Naive thymus-derived CD8-positive, alpha-beta T cell (primary cell): ENCODE results near the gene SETDB1. TPM values are rescaled to one million over a fixed set of nuclear protein-coding genes. Genes with fewer than 3 reads are reported as not detected.

Experiments
- ATAC-seq, 2 donors: fragments of 150-1000 bp; cut with Tn5 transposase in 1 of 2; sonication (Bioruptor Pico), chemical (Tn5 transposase) in 1 of 2; 1 replicate in 1 of 2; 2 replicates in 1 of 2; pipeline ENCODE4 v1.10.0; 2021; ENCODE audit warnings: mild to moderate bottlenecking in 2 of 2, moderate library complexity in 2 of 2
- POLR2A ChIA-PET: fragments of 350-600 bp; sonication (Branson Sonifier 250); formaldehyde crosslinking; loops from one replicate; lab custom pipeline; 2021; ENCODE audit warnings: antibody characterized with exemption; lab: Charles Lee
- DNase-seq, 10 donors: peaks; one replicate each; pipeline versions ENCODE4 v3.0.0 to v3.0.0-alpha.2; 2020 to 2022
- H3K27ac Mint-ChIP-seq, 10 donors: one replicate each; pipeline ENCODE4 v1.8.0; 2020 to 2022; ENCODE audit warnings: mild to moderate bottlenecking in 10 of 10, mixed read lengths in 10 of 10, moderate library complexity in 4 of 10, inconsistent platforms in 1 of 10
- H3K27me3 Mint-ChIP-seq, 5 donors: one replicate each; pipeline ENCODE4 v1.8.0; 2021 to 2022; ENCODE audit warnings: mixed read lengths in 5 of 5
- H3K36me3 Mint-ChIP-seq, 3 donors: one replicate each; pipeline ENCODE4 v1.8.0; 2020 to 2022; ENCODE audit warnings: mixed read lengths in 3 of 3, mild to moderate bottlenecking in 2 of 3, inconsistent platforms in 1 of 3
- H3K4me1 Mint-ChIP-seq, 4 donors: one replicate each; pipeline ENCODE4 v1.8.0; 2021 to 2022; ENCODE audit warnings: mixed read lengths in 4 of 4
- H3K4me3 Mint-ChIP-seq, 10 donors: one replicate each; pipeline ENCODE4 v1.8.0; 2020 to 2022; ENCODE audit warnings: mild to moderate bottlenecking in 10 of 10, mixed read lengths in 10 of 10, moderate library complexity in 6 of 10, inconsistent platforms in 1 of 10
- H3K9me3 Mint-ChIP-seq, 9 donors: one replicate each; pipeline ENCODE4 v1.8.0; 2020 to 2022; ENCODE audit warnings: mixed read lengths in 9 of 9, mild to moderate bottlenecking in 3 of 9, inconsistent platforms in 1 of 9, moderate library complexity in 1 of 9
- polyA plus RNA-seq, 3 donors: library from polyadenylated mRNA; unstranded; fragments of 300-500 nt; fragmentation: Illumina TruSeq; gene quantifications; one replicate each; pipeline ENCODE4 v1.2.3, GENCODE V29; 2021
- total RNA-seq, 8 experiments: library from RNA in 2 of 8; stranded (reverse) in 2 of 8; gene quantifications; one replicate each; pipeline ENCODE4 v1.2.3 and lab custom pipeline; 2021 to 2026

The SETDB1 gene
- total and polyA plus RNA-seq, 5 experiments from 2014 or later = 9.9 to 95.2 (median 17.5) TPM

GRCh38 chr1:150997949-150998348 is 71.8 kb downstream of the SETDB1 start:
- Mint-ChIP-seq H3K36me3 (peaks cover 0 to 68% (median 11%) of the 10 kb centered on the region in 3 donors), H3K27ac (no peak overlapping the region), H3K27me3 (no peaks in the 10 kb centered on the region), H3K4me1 (peaks cover 15 to 40% (median 31%) of the 10 kb centered on the region in 4 donors), H3K9me3 (no peaks in the 10 kb centered on the region), H3K4me3 (no peak overlapping the region)
- ATAC-seq = no peak
- POLR2A ChIA-PET = interaction anchor here (1.0 to 1.6 kb wide), 3 partner anchors 9 to 159 kb away, joined by 3 to 5 read pairs (median 4); partner anchors contain the start of genes CERS2, MINDY1 and TNFAIP8L2
- DNase-seq = no peak

DNA sequence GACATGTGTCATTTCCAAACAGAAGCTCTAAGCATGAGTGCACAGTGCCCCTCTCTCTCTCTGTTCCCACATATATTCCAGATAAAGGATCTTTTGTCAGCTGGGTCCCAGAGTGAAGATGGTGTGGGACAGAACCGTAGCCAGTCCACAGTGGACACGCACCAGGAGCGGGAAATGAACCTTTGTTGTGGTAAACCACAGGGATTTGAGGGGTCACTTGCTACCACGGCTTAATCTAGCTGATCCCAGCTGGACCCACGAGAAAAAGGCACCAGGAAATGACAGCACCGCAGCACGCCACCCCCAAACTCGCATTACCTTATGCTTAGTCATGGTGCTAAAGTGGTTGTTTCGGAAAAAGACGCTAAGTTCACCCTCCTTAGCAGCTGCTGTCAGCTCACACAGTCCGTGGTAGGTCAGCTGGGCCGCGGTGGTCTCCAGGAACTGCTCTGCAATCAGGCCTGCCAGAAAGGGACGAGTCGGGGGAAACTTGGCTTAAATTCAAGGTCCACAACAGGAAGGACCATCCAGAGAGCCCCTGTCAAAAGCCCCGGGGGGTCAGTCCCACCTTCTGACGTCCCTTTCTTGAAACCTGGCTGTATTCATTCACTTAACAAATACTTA is 73.0 kb downstream of the SETDB1 start:
- peak overlapping the region in 6 of 10 donors; percentile 40 to 87 (median 60) for H3K27ac Mint-ChIP-seq
- H3K4me3 Mint-ChIP-seq = no peak overlapping the region
- H3K9me3 Mint-ChIP-seq = no peaks in the 10 kb centered on the region
- POLR2A ChIA-PET = interaction anchor here (0.6 to 1.0 kb wide), 4 partner anchors 25 to 444 kb away, joined by 3 to 4 read pairs (median 3); no protein-coding TSS in a partner anchor
- H3K4me1 Mint-ChIP-seq = peaks cover 18 to 50% (median 39%) of the 10 kb centered on the region in 4 donors
- no peak for ATAC-seq
- DNase-seq = no peak
- H3K27me3 Mint-ChIP-seq = no peaks in the 10 kb centered on the region
- H3K36me3 Mint-ChIP-seq = peaks cover 0 to 68% (median 11%) of the 10 kb centered on the region in 3 donors

GRCh38 chr1:150999926-151000325 is 73.8 kb downstream of the SETDB1 start:
- Mint-ChIP-seq H3K27me3 (no peaks in the 10 kb centered on the region), H3K4me3 (no peak overlapping the region), H3K9me3 (no peaks in the 10 kb centered on the region), H3K4me1 (peaks cover 18 to 56% (median 42%) of the 10 kb centered on the region in 4 donors), H3K27ac (peak overlapping the region in 3 of 10 donors; percentile 37 to 82 (median 81)), H3K36me3 (peaks cover 0 to 68% (median 11%) of the 10 kb centered on the region in 3 donors)
- ATAC-seq = no peak
- no peak for DNase-seq
- POLR2A ChIA-PET = interaction anchor here (0.6 to 1.0 kb wide), 4 partner anchors 26 to 413 kb away, joined by 3 to 4 read pairs (median 3); no protein-coding TSS in a partner anchor

GRCh38 chr1:151000408-151000807 is 74.2 kb downstream of the SETDB1 start:
- Mint-ChIP-seq H3K36me3 (peaks cover 0 to 68% (median 11%) of the 10 kb centered on the region in 3 donors), H3K9me3 (no peaks in the 10 kb centered on the region), H3K27ac (peak overlapping the region in 5 of 10 donors; percentile 36 to 82 (median 78)), H3K27me3 (no peaks in the 10 kb centered on the region), H3K4me3 (no peak overlapping the region), H3K4me1 (peaks cover 19 to 59% (median 45%) of the 10 kb centered on the region in 4 donors)
- POLR2A ChIA-PET = interaction anchor here (0.6 to 1.5 kb wide), 4 partner anchors 26 to 382 kb away, joined by 3 to 5 read pairs (median 4); partner anchors contain the start of gene CERS2
- DNase-seq (no peak), ATAC-seq (no peak)

DNA sequence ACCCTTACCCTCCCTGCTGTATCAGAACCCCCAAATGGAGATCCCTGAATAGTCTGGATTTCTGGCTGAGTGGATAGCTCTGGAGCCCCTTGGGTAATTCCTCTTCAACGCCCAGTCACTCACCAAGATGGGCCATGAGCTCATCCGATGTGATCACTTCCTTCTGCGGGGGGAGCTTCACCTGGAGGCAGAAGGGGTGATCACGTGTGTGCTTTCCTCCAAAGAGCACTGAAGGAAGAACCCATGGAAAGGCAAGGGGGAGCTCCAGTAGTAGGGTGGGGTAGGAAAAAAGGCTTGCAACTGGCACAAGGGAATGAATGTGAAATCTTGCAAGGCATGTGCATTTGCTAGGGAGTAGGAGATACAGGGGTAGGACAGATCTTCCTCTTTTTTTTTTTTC is 75.4 kb downstream of the SETDB1 start:
- peaks cover 26 to 65% (median 54%) of the 10 kb centered on the region in 4 donors for H3K4me1 Mint-ChIP-seq
- H3K27ac Mint-ChIP-seq = peak overlapping the region; percentile 27 to 98 (median 87)
- no peaks in the 10 kb centered on the region for H3K27me3 Mint-ChIP-seq
- H3K9me3 Mint-ChIP-seq = no peaks in the 10 kb centered on the region
- POLR2A ChIA-PET = interaction anchor here (1.5 kb wide), 1 partner anchor 27 kb away, joined by 5 read pairs; the partner anchor contains the start of gene CERS2
- ATAC-seq (no peak), DNase-seq (no peak)
- H3K36me3 Mint-ChIP-seq = peaks cover 0 to 58% (median 11%) of the 10 kb centered on the region in 3 donors
- peak overlapping the region in 8 of 10 donors; percentile 13 to 98 (median 84) for H3K4me3 Mint-ChIP-seq

DNA sequence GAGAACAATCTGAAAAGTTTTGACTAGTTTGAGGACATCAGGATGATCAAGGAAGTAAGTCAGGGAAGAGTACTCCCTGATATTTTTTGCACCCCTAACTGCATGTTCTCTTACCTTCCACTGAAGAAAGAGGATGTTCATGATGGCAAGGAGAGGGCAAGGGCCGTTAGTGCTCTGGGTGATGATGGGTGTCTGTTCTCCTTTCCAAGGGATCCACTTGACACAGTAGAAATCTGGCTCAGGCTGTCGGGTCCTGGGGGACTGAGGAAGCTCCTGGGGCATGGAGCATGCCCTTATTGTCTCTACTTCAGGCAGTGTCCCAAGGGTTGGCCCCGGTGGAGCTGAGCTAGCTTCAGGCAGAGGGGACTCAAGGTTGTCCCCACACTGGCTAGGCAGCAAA is 75.9 kb downstream of the SETDB1 start:
- ATAC-seq (no peak), DNase-seq (no peak)
- Mint-ChIP-seq H3K4me1 (peaks cover 29 to 70% (median 59%) of the 10 kb centered on the region in 4 donors), H3K9me3 (no peaks in the 10 kb centered on the region), H3K27me3 (no peaks in the 10 kb centered on the region), H3K4me3 (peak overlapping the region in 9 of 10 donors; percentile 13 to 98 (median 81)), H3K36me3 (peaks cover 0 to 54% (median 11%) of the 10 kb centered on the region in 3 donors), H3K27ac (peak overlapping the region in 9 of 10 donors; percentile 67 to 98 (median 91))
- POLR2A ChIA-PET = interaction anchor here (1.5 to 1.6 kb wide), 2 partner anchors 28 kb away, joined by 5 to 9 read pairs; partner anchors contain the start of gene CERS2

DNA sequence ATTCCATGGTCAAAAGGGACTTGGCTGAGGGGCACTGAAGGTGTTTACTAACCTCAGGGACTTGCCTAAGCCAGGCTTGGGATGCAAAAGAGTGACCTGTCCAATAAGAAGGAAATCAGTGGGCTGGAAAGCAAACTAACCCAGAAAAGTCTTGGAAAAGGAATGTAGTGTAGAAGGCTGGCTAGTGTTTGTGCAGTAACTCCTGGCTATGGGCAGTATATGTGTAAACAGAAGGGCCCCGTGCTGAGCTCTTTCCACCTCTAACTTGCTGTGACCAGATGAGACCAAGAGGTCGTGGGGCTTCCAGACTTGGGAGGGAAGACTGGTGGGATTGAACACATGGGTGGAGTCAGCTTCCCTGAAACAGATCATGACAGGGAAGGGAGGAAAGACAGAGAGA is 76.4 kb downstream of the SETDB1 start:
- POLR2A ChIA-PET = interaction anchor here (0.9 to 1.6 kb wide), 4 partner anchors 15 to 80 kb away, joined by 4 to 9 read pairs (median 7); partner anchors contain the start of genes CDC42SE1 and MLLT11
- peaks cover 0 to 48% (median 11%) of the 10 kb centered on the region in 3 donors for H3K36me3 Mint-ChIP-seq

DNA sequence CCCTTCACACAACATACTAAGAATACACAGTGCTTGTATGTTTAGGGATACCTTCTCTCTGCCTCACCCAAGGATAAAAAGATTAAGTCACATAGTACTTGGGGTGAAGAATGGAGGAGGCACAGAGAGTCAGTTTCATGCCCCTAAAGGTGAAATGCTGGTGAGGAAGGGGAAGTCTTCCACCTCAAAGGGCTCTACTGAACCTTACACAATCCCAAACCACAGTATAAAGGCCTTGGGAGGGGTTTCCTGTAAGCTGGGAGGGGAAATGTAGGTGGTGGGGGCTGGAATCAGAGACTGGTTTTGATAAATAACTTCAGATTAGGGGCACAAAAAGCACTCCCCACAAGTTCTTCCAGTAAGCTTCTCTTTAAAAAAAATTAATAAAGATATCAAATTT is 77.0 kb downstream of the SETDB1 start:
- Mint-ChIP-seq H3K9me3 (no peaks in the 10 kb centered on the region), H3K27me3 (no peaks in the 10 kb centered on the region), H3K36me3 (peaks cover 0 to 42% (median 11%) of the 10 kb centered on the region in 3 donors), H3K4me3 (peak overlapping the region; percentile 66 to 98 (median 84)), H3K27ac (peak overlapping the region; percentile 89 to 98 (median 94)), H3K4me1 (peaks cover 39 to 81% (median 70%) of the 10 kb centered on the region in 4 donors)
- DNase-seq (peak in 3 of 10 donors; percentile 15 to 37 (median 33)), ATAC-seq (peak; percentile 13 to 19)
- POLR2A ChIA-PET = interaction anchor here (0.9 to 1.6 kb wide), 6 partner anchors 15 to 439 kb away, joined by 3 to 9 read pairs (median 6); partner anchors contain the start of genes CDC42SE1 and MLLT11

More for the DNA sequence above, 76.4 kb downstream of the SETDB1 start:
- Mint-ChIP-seq H3K9me3 (no peaks in the 10 kb centered on the region), H3K27ac (peak overlapping the region; percentile 89 to 98 (median 94)), H3K27me3 (no peaks in the 10 kb centered on the region), H3K4me1 (peaks cover 35 to 75% (median 64%) of the 10 kb centered on the region in 4 donors), H3K4me3 (peak overlapping the region; percentile 66 to 98 (median 84))
- DNase-seq (no peak), ATAC-seq (no peak)

- no peak for ATAC-seq
- H3K36me3 Mint-ChIP-seq = peaks cover 0 to 18% (median 11%) of the 10 kb centered on the region in 3 donors
- peaks cover 44 to 94% (median 84%) of the 10 kb centered on the region in 4 donors for H3K4me1 Mint-ChIP-seq
- peak overlapping the region; percentile 89 to 98 (median 96) for H3K4me3 Mint-ChIP-seq
- DNase-seq = peak in 1 of 10 donors; percentile 16
- POLR2A ChIA-PET = interaction anchor here (1.2 to 3.9 kb wide), 10 partner anchors 8 to 643 kb away, joined by 3 to 47 read pairs (median 7); partner anchors contain the start of genes ANXA9, C1orf56, CDC42SE1 and CERS2
- H3K27ac Mint-ChIP-seq = peak overlapping the region; percentile 95 to 99 (median 98)
- no peaks in the 10 kb centered on the region for H3K27me3 Mint-ChIP-seq
- H3K9me3 Mint-ChIP-seq = no peaks in the 10 kb centered on the region
These were observed 79.7 kb downstream of the SETDB1 start for GRCh38 chr1:151005729-151006319.

- ATAC-seq (peak in 1 of 2 donors; percentile 23), DNase-seq (peak in 7 of 10 donors; percentile 9 to 62 (median 26))
- peak within 1 kb of the TSS; percentile 95 to 99 (median 98) for H3K27ac Mint-ChIP-seq
- no peaks in the 10 kb centered on the region for H3K27me3 Mint-ChIP-seq
- peaks cover 0 to 11% (median 9%) of the 10 kb centered on the region in 3 donors for H3K36me3 Mint-ChIP-seq
- peak within 1 kb of the TSS; percentile 89 to 98 (median 96) for H3K4me3 Mint-ChIP-seq
- H3K4me1 Mint-ChIP-seq = peaks cover 48 to 95% (median 86%) of the 10 kb centered on the region in 4 donors
- H3K9me3 Mint-ChIP-seq = no peaks in the 10 kb centered on the region
- POLR2A ChIA-PET = interaction anchor here (0.6 to 3.9 kb wide), 13 partner anchors 9 to 643 kb away, joined by 3 to 47 read pairs (median 5); partner anchors contain the start of genes ANXA9, C1orf56, CDC42SE1 and CERS2
These were observed 80.3 kb downstream of the SETDB1 start, which contains the start of gene MINDY1 for GRCh38 chr1:151006327-151007052. Gene MINDY1 (minus strand): TSS chr1:151006902. CDS start chr1:151002617, 4,285 bp downstream.

DNA sequence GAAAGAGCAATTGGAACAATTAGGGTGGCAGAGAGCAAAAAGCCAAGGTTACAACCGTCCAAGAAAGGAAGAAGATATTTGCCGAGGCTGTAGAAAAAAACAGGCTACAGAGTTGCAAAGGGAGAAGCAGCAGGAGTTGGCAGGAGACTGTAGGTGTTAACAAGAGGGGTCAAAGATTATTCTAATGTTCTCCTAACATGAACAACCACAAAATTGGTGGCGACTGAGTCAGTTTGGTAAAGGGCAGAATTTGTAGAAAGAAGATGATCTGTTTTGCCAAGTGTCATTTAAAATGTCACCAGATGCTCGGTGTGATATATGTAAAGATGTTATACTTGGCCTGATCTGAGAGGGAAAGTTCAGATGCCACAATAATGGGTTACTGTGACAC is 81.7 kb downstream of the SETDB1 start:
- Mint-ChIP-seq H3K4me1 (peaks cover 40 to 92% (median 84%) of the 10 kb centered on the region in 4 donors), H3K27ac (peak overlapping the region; percentile 95 to 99 (median 98)), H3K36me3 (peaks cover 0 to 3% (median 2%) of the 10 kb centered on the region in 3 donors), H3K27me3 (no peaks in the 10 kb centered on the region), H3K9me3 (no peaks in the 10 kb centered on the region), H3K4me3 (peak overlapping the region; percentile 89 to 98 (median 96))
- POLR2A ChIA-PET = interaction anchor here (0.6 to 3.9 kb wide), 8 partner anchors 10 to 50 kb away, joined by 3 to 47 read pairs (median 7); partner anchors contain the start of genes ANXA9, CDC42SE1, CERS2 and MLLT11
- peak in 1 of 2 donors; percentile 77 for ATAC-seq
- DNase-seq = peak in 1 of 10 donors; percentile 22
